CD4-positive, CD25-positive, alpha-beta regulatory T cell (primary cell): Measurements from ENCODE around the gene TLE5. TPM values are rescaled to one million over a fixed set of nuclear protein-coding genes. Genes with fewer than 3 reads are reported as not detected.
"Not testable (repeated sequence)": the region's sequence is repeated elsewhere in the genome, so short reads cannot be mapped to it uniquely, and the experiment has no call there.

Experiments
- ATAC-seq, 2 donors: fragments of 150-1000 bp; cut with Tn5 transposase; one replicate each; pipeline ENCODE4 v1.10.0; 2021; ENCODE audit warnings: low read depth in 2 of 2, moderate number of reproducible peaks in 2 of 2, moderate library complexity in 1 of 2
- DNase-seq, 3 donors: peaks; one replicate each; pipeline versions ENCODE4 v3.0.0 to v3.0.0-alpha.2; 2012 to 2022; ENCODE audit warnings: mixed read lengths in 1 of 3
- H3K27ac ChIP-seq: one replicate; pipeline ENCODE4 v1.7.0; 2013; ENCODE audit warnings: mild to moderate bottlenecking, low read length; ENCODE audit not compliant: insufficient read depth, poor library complexity, severe bottlenecking
- H3K27me3 ChIP-seq: one replicate; pipeline ENCODE4 v1.7.0; 2013; ENCODE audit warnings: low read length; ENCODE audit not compliant: control insufficient read depth, insufficient read depth
- H3K36me3 ChIP-seq: one replicate; pipeline ENCODE4 v1.7.0; 2013; ENCODE audit warnings: mild to moderate bottlenecking, low read length, moderate library complexity; ENCODE audit not compliant: control insufficient read depth, insufficient read depth
- H3K4me1 ChIP-seq: 2 replicates; pipeline ENCODE4 v1.7.0; 2013; ENCODE audit warnings: mild to moderate bottlenecking, low read length; ENCODE audit not compliant: insufficient read depth, control insufficient read depth, poor library complexity, severe bottlenecking
- H3K4me3 ChIP-seq: one replicate; pipeline ENCODE4 v1.7.0; 2013; ENCODE audit warnings: low read depth, mild to moderate bottlenecking, low read length, moderate library complexity
- H3K9me3 ChIP-seq, 2 experiments: 1 replicate in 1 of 2; 2 replicates in 1 of 2; pipeline ENCODE4 v1.7.0; 2013; ENCODE audit warnings: low read length in 2 of 2, mild to moderate bottlenecking in 1 of 2, moderate library complexity in 1 of 2; ENCODE audit not compliant: control insufficient read depth in 2 of 2
- H3K27ac Mint-ChIP-seq, 3 donors: one replicate each; pipeline ENCODE4 v1.8.0; 2020 to 2022; ENCODE audit warnings: mild to moderate bottlenecking in 3 of 3, mixed read lengths in 3 of 3, moderate library complexity in 2 of 3
- H3K27me3 Mint-ChIP-seq: one replicate; pipeline ENCODE4 v1.8.0; 2022; ENCODE audit warnings: mild to moderate bottlenecking, mixed read lengths
- H3K36me3 Mint-ChIP-seq: one replicate; pipeline ENCODE4 v1.8.0; 2020; ENCODE audit warnings: mixed read lengths
- H3K4me1 Mint-ChIP-seq, 4 donors: one replicate each; pipeline ENCODE4 v1.8.0; 2020 to 2022; ENCODE audit warnings: mixed read lengths in 4 of 4, mild to moderate bottlenecking in 1 of 4
- H3K4me3 Mint-ChIP-seq, 4 donors: one replicate each; pipeline ENCODE4 v1.8.0; 2020 to 2022; ENCODE audit warnings: mild to moderate bottlenecking in 4 of 4, mixed read lengths in 4 of 4, moderate library complexity in 3 of 4
- H3K9me3 Mint-ChIP-seq, 7 donors: one replicate each; pipeline ENCODE4 v1.8.0; 2020 to 2022; ENCODE audit warnings: mixed read lengths in 7 of 7, mild to moderate bottlenecking in 3 of 7, moderate library complexity in 2 of 7
- polyA plus RNA-seq, 4 donors: library from polyadenylated mRNA; unstranded; fragments of 300-500 nt; fragmentation: Illumina TruSeq; gene quantifications; one replicate each; pipeline ENCODE4 v1.2.3, GENCODE V29; 2021
- total RNA-seq: library from RNA; stranded (reverse); gene quantifications from one replicate; pipeline ENCODE4 v1.2.3, GENCODE V29; 2022

TLE5 gene
- total and polyA plus RNA-seq, 5 donors from 2014 or later: 608 to 1,009 (median 711) TPM

DNA sequence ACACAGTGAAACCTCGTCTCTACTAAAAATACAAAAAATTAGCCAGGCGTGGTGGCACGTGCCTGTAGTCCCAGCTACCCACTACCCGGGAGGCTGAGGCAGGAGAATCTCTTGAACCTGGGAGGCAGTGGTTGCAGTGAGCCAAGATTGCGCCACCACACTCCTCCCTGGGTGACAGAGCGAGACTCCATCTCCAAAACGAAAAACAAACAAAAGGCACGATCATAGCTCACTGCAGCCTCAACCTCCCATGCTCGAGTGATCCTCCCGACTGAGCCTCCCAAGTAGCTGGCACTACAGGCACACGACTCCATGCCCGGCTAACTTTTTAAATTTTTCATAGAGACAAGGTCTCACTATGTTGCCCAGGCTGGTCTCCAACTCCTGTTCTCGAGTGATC, 50.2 kb downstream of the TLE5 start:
- not testable (repeated sequence) for H3K9me3 ChIP-seq, H3K36me3 Mint-ChIP-seq, H3K4me3 ChIP-seq, H3K27me3 Mint-ChIP-seq, DNase-seq, ATAC-seq, H3K27me3 ChIP-seq, H3K4me1 ChIP-seq, H3K27ac ChIP-seq, H3K9me3 Mint-ChIP-seq, H3K4me1 Mint-ChIP-seq, H3K36me3 ChIP-seq, H3K4me3 Mint-ChIP-seq
- H3K27ac Mint-ChIP-seq: peak overlapping the region in 1 of 3 donors; percentile 47

DNA sequence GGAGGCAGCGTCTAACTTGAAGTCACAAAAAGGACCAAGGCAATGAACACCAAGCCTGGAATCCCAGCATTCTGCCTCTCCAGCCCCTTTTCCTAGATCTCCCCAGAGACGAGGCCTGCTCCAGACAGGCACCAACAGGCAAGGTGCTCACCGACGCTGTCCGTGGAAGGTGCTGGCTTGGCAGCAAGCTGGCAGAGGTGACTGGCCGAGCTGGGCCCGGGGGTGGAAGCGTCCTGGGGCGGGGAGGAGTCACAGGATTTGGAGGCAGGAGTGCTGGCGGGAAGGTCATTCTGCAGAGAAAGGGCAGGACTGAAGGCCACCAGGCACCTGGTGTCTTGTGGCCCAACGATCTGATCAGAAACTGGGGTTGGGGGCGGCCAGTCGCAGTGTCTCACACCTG, 51.4 kb downstream of the TLE5 start:
- Mint-ChIP-seq H3K4me1 (no peaks in the 10 kb centered on the region), H3K4me3 (no peak overlapping the region), H3K36me3 (peaks cover 7% of the 10 kb centered on the region), H3K9me3 (no peaks in the 10 kb centered on the region), H3K27me3 (no peaks in the 10 kb centered on the region), H3K27ac (no peak overlapping the region)
- Histone ChIP-seq H3K27ac (no peak overlapping the region), H3K4me3 (no peak overlapping the region), H3K36me3 (no peaks in the 10 kb centered on the region), H3K9me3 (no peaks in the 10 kb centered on the region), H3K27me3 (no peaks in the 10 kb centered on the region), H3K4me1 (no peaks in the 10 kb centered on the region)
- DNase-seq (no peak), ATAC-seq (no peak)

DNA sequence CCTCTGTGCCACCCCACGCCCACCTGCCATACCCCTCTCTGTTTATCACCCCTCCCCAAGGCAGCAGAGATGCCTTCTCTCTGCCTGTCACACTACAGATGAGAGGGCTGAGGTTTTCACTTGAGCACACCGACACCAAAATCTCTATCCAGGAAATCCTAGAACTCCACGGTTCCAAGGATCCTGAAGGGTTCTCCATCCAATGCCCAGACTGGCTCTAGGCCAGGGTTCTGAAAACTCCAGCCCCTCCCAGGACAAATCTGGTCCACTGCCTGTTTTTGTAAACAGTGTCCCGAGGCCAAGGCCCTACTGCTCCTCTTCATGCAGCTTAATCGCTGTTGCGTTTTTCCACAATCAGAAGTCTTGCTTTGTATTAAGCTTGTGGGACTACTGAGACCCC, 53.3 kb downstream of the TLE5 start:
- no peaks in the 10 kb centered on the region for H3K4me1 ChIP-seq
- no peak overlapping the region for H3K27ac ChIP-seq
- H3K36me3 ChIP-seq: no peaks in the 10 kb centered on the region
- H3K9me3 Mint-ChIP-seq: no peaks in the 10 kb centered on the region
- H3K4me1 Mint-ChIP-seq: no peaks in the 10 kb centered on the region
- no peaks in the 10 kb centered on the region for H3K27me3 ChIP-seq
- DNase-seq (no peak), ATAC-seq (no peak)
- no peak overlapping the region for H3K4me3 ChIP-seq
- no peak overlapping the region for H3K27ac Mint-ChIP-seq
- H3K9me3 ChIP-seq: no peaks in the 10 kb centered on the region
- H3K4me3 Mint-ChIP-seq: no peak overlapping the region
- no peaks in the 10 kb centered on the region for H3K27me3 Mint-ChIP-seq
- peaks cover 4% of the 10 kb centered on the region for H3K36me3 Mint-ChIP-seq

DNA sequence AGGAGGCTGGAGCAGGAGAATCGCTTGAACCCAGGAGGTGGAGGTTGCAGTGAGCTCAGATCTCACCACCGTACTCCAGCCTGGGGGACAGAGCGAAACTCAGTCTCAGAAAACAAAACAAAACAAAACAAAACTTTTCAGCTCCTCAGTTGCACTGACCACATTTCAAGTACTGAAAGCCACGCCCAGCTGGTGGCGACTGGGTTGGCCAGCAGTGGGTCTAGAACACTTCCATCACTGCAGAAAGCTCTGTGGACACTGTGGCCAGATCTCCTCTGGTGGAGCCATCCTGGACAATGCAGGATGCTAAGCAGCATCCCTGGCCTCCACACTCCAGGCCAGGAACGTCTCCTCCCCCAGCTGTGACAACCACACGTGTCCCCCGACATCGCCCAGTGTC, 54.3 kb downstream of the TLE5 start:
- Mint-ChIP-seq H3K4me3 (no peak overlapping the region), H3K27ac (peak overlapping the region in 1 of 3 donors; percentile 32), H3K9me3 (no peaks in the 10 kb centered on the region), H3K27me3 (no peaks in the 10 kb centered on the region), H3K36me3 (no peaks in the 10 kb centered on the region), H3K4me1 (no peaks in the 10 kb centered on the region)
- DNase-seq (no peak), ATAC-seq (no peak)
- Histone ChIP-seq H3K9me3 (no peaks in the 10 kb centered on the region), H3K36me3 (no peaks in the 10 kb centered on the region), H3K27me3 (no peaks in the 10 kb centered on the region), H3K4me3 (no peak overlapping the region), H3K27ac (no peak overlapping the region), H3K4me1 (no peaks in the 10 kb centered on the region)

DNA sequence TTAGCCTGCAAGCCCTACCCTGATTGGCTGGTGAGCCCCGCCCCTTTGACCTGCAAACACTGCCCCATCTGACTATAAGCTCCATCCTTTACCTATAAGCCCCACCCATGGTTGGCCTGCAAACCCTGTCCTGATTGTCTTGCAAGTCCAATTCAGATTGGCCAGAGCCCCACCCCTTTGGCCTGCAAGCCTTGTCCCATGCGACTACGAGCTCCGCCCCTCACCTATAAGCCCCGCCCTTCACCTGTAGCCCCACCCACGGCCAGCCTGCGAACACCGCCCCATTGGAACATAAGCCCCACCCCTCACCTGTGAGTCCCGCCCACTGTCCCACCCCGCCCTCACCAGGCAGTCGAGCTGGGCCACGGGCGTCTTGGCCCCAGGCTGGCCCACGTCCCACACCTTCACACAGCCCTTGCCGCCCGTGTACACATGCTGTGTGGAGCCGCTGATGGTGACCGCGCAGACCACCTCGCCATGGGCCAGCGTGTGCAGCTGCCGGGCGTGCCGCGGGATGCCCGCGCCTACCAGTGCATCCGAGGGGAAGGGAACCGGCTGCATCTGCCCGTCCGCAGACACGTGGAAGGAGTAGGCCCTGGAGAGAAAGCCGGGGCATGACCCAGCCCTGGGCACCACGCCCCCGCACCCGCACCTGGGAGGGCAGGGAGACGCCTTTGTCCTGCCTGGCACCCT, 56.1 kb downstream of the TLE5 start:
- Histone ChIP-seq H3K36me3 (no peaks in the 10 kb centered on the region), H3K4me1 (no peaks in the 10 kb centered on the region), H3K4me3 (no peak overlapping the region), H3K27ac (no peak overlapping the region), H3K9me3 (no peaks in the 10 kb centered on the region), H3K27me3 (no peaks in the 10 kb centered on the region)
- DNase-seq (no peak), ATAC-seq (no peak)
- no peak overlapping the region for H3K4me3 Mint-ChIP-seq
- H3K27me3 Mint-ChIP-seq: no peaks in the 10 kb centered on the region
- H3K36me3 Mint-ChIP-seq: peaks cover 4% of the 10 kb centered on the region
- H3K27ac Mint-ChIP-seq: no peak overlapping the region
- H3K9me3 Mint-ChIP-seq: no peaks in the 10 kb centered on the region
- no peaks in the 10 kb centered on the region for H3K4me1 Mint-ChIP-seq

DNA sequence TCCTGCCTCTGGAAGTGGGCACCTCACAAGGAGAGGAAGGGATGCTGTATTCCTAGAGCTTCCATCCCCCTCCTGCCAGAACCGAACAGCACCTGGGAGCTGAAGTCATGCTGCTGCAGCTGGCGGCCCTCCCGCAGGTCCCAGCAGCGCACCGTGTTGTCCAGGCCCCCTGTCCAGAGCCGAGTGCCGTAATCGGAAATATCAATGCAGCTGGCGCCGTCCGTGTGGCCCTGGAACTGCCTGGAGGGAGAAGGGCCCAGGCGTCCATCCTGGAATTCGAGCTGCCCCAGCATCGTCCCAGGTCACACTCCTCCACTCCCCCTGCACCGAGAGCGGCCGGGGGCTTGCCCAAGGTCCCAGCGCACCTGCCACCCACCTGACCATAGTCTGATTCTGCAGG, 57.0 kb downstream of the TLE5 start:
- DNase-seq: no peak
- Histone ChIP-seq H3K9me3 (no peaks in the 10 kb centered on the region), H3K4me1 (no peaks in the 10 kb centered on the region), H3K27me3 (no peaks in the 10 kb centered on the region), H3K27ac (no peak overlapping the region), H3K4me3 (no peak overlapping the region), H3K36me3 (no peaks in the 10 kb centered on the region)
- Mint-ChIP-seq H3K27ac (peak overlapping the region in 1 of 3 donors; percentile 48), H3K4me3 (no peak overlapping the region), H3K9me3 (no peaks in the 10 kb centered on the region), H3K27me3 (no peaks in the 10 kb centered on the region), H3K36me3 (peaks cover 4% of the 10 kb centered on the region), H3K4me1 (no peaks in the 10 kb centered on the region)
- ATAC-seq: no peak

DNA sequence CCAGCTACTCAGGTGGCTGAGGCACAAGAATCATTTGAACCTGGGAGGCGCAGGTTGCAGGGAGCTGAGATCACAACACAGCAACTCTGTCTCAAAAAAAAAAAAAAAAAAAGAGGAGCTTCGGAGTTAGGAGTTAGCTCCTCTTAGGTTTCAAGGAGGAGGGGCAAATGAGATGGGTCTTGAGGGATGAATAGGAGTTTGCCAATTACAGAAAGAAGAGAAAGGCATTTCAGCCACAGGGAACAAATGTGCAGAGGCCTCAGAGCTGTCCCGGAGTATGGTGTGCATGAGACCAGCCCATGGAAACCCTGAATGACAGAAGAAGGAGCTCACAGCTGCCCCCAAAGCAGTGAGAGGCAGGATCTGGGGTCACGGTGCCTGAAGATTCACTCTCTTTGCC, 57.8 kb downstream of the TLE5 start:
- Mint-ChIP-seq H3K27ac (peak overlapping the region in 1 of 3 donors; percentile 32), H3K9me3 (no peaks in the 10 kb centered on the region), H3K4me3 (no peak overlapping the region), H3K4me1 (no peaks in the 10 kb centered on the region), H3K27me3 (no peaks in the 10 kb centered on the region), H3K36me3 (peaks cover 4% of the 10 kb centered on the region)
- Histone ChIP-seq H3K27ac (no peak overlapping the region), H3K27me3 (no peaks in the 10 kb centered on the region), H3K4me3 (no peak overlapping the region), H3K9me3 (no peaks in the 10 kb centered on the region), H3K4me1 (no peaks in the 10 kb centered on the region), H3K36me3 (no peaks in the 10 kb centered on the region)
- ATAC-seq (no peak), DNase-seq (no peak)

DNA sequence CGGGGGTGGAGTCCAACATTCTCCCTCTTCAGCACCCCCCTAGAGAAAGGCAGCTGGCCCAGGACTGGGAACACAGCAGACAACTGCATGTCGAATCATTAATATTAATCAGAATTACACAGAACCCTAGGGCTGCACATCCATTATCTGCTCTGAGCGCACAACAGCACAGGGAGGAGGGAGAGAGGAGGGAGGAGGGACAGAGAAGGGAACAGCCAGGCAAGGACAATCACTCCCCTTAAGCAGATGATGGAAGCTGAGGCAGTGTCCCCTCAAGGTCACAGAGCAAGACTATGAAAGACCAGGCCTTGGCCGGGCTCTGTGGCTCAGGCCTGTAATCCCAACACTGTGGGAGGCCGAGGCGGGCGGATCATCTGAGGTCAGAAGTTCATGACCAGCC, 59.2 kb downstream of the TLE5 start:
- no peak overlapping the region for H3K27ac ChIP-seq
- DNase-seq (no peak), ATAC-seq (no peak)
- no peaks in the 10 kb centered on the region for H3K9me3 Mint-ChIP-seq
- no peaks in the 10 kb centered on the region for H3K4me1 Mint-ChIP-seq
- H3K27me3 Mint-ChIP-seq: no peaks in the 10 kb centered on the region
- H3K4me3 ChIP-seq: no peak overlapping the region
- H3K4me3 Mint-ChIP-seq: no peak overlapping the region
- H3K4me1 ChIP-seq: no peaks in the 10 kb centered on the region
- peaks cover 8% of the 10 kb centered on the region for H3K36me3 Mint-ChIP-seq
- H3K27ac Mint-ChIP-seq: no peak overlapping the region
- H3K36me3 ChIP-seq: no peaks in the 10 kb centered on the region
- H3K9me3 ChIP-seq: no peaks in the 10 kb centered on the region
- H3K27me3 ChIP-seq: no peaks in the 10 kb centered on the region
